ENCODE measurements around the gene TDRD6. TPM values are rescaled to one million over a fixed set of nuclear protein-coding genes. Genes with fewer than 3 reads are reported as not detected.

Gene TDRD6
- total and polyA plus RNA-seq, 2 experiments from 2014 or later: 0.14 to 0.24 TPM

DNA sequence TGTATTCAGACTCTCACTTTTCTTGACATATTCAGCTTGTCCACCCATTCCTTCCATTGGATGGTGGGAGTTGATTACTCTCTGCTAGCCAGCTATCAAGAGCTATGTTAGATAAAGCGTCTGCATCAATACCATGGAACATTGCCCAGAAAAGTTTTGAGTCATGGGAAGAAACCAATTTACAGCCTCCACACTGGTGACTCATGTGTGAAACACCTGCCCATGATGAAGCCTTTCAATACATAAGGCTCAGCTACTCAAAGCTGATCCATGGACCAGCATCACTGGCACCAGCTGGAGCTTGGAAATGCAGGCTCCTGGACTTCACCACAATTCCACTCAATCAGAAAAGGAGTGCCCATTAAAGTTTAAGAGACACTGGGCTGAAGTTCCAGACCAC, 31.4 kb downstream of the TDRD6 start:
- Mint-ChIP-seq H3K36me3 (ENCODE audit: low read depth) (no peaks in the 10 kb centered on the region), H3K27me3 (ENCODE audit: insufficient read depth, low read depth, poor library complexity) (no peaks in the 10 kb centered on the region), H3K27ac (no peak overlapping the region), H3K4me1 (no peaks in the 10 kb centered on the region), H3K4me3 (no peak overlapping the region), H3K9me3 (no peaks in the 10 kb centered on the region)
- no peaks in the 10 kb centered on the region for H3K4me1 ChIP-seq (ENCODE audit: insufficient read depth)
- TF ChIP-seq NANOG (IDR thresholded peaks at IDR 0.05; ENCODE audit: borderline replicate concordance) (no peak), EZH2 (IDR thresholded peaks at IDR 0.05; ENCODE audit: low read depth, unreplicated experiment) (no peak), ZNF331 (CRISPR knock-in tag; IDR thresholded peaks at IDR 0.05; ENCODE audit: low read depth) (no peak), POLR2AphosphoS5 (IDR thresholded peaks at IDR 0.05; ENCODE audit: low read depth) (no peak), EZH2phosphoT487 (IDR thresholded peaks at IDR 0.05; ENCODE audit: unreplicated experiment) (no peak), CREB1 (CRISPR knock-in tag; IDR thresholded peaks at IDR 0.05; ENCODE audit: low read depth) (no peak), ZNF114 (CRISPR knock-in tag; IDR thresholded peaks at IDR 0.05) (no peak), STAT1 (IDR thresholded peaks at IDR 0.05; ENCODE audit: unreplicated experiment) (no peak), JUNB (IDR thresholded peaks at IDR 0.05; ENCODE audit: unreplicated experiment) (no peak)
- TF ChIP-seq, protein P1, sequence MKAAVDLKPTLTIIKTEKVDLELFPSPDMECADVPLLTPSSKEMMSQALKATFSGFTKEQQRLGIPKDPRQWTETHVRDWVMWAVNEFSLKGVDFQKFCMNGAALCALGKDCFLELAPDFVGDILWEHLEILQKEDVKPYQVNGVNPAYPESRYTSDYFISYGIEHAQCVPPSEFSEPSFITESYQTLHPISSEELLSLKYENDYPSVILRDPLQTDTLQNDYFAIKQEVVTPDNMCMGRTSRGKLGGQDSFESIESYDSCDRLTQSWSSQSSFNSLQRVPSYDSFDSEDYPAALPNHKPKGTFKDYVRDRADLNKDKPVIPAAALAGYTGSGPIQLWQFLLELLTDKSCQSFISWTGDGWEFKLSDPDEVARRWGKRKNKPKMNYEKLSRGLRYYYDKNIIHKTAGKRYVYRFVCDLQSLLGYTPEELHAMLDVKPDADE (IDR thresholded peaks at IDR 0.05): no peak
- TF ChIP-seq, protein P2, sequence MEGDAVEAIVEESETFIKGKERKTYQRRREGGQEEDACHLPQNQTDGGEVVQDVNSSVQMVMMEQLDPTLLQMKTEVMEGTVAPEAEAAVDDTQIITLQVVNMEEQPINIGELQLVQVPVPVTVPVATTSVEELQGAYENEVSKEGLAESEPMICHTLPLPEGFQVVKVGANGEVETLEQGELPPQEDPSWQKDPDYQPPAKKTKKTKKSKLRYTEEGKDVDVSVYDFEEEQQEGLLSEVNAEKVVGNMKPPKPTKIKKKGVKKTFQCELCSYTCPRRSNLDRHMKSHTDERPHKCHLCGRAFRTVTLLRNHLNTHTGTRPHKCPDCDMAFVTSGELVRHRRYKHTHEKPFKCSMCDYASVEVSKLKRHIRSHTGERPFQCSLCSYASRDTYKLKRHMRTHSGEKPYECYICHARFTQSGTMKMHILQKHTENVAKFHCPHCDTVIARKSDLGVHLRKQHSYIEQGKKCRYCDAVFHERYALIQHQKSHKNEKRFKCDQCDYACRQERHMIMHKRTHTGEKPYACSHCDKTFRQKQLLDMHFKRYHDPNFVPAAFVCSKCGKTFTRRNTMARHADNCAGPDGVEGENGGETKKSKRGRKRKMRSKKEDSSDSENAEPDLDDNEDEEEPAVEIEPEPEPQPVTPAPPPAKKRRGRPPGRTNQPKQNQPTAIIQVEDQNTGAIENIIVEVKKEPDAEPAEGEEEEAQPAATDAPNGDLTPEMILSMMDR (conservative IDR thresholded peaks at IDR 0.05; ENCODE audit: low read depth in 2 of 2): no peak
- TF ChIP-seq, protein P3, sequence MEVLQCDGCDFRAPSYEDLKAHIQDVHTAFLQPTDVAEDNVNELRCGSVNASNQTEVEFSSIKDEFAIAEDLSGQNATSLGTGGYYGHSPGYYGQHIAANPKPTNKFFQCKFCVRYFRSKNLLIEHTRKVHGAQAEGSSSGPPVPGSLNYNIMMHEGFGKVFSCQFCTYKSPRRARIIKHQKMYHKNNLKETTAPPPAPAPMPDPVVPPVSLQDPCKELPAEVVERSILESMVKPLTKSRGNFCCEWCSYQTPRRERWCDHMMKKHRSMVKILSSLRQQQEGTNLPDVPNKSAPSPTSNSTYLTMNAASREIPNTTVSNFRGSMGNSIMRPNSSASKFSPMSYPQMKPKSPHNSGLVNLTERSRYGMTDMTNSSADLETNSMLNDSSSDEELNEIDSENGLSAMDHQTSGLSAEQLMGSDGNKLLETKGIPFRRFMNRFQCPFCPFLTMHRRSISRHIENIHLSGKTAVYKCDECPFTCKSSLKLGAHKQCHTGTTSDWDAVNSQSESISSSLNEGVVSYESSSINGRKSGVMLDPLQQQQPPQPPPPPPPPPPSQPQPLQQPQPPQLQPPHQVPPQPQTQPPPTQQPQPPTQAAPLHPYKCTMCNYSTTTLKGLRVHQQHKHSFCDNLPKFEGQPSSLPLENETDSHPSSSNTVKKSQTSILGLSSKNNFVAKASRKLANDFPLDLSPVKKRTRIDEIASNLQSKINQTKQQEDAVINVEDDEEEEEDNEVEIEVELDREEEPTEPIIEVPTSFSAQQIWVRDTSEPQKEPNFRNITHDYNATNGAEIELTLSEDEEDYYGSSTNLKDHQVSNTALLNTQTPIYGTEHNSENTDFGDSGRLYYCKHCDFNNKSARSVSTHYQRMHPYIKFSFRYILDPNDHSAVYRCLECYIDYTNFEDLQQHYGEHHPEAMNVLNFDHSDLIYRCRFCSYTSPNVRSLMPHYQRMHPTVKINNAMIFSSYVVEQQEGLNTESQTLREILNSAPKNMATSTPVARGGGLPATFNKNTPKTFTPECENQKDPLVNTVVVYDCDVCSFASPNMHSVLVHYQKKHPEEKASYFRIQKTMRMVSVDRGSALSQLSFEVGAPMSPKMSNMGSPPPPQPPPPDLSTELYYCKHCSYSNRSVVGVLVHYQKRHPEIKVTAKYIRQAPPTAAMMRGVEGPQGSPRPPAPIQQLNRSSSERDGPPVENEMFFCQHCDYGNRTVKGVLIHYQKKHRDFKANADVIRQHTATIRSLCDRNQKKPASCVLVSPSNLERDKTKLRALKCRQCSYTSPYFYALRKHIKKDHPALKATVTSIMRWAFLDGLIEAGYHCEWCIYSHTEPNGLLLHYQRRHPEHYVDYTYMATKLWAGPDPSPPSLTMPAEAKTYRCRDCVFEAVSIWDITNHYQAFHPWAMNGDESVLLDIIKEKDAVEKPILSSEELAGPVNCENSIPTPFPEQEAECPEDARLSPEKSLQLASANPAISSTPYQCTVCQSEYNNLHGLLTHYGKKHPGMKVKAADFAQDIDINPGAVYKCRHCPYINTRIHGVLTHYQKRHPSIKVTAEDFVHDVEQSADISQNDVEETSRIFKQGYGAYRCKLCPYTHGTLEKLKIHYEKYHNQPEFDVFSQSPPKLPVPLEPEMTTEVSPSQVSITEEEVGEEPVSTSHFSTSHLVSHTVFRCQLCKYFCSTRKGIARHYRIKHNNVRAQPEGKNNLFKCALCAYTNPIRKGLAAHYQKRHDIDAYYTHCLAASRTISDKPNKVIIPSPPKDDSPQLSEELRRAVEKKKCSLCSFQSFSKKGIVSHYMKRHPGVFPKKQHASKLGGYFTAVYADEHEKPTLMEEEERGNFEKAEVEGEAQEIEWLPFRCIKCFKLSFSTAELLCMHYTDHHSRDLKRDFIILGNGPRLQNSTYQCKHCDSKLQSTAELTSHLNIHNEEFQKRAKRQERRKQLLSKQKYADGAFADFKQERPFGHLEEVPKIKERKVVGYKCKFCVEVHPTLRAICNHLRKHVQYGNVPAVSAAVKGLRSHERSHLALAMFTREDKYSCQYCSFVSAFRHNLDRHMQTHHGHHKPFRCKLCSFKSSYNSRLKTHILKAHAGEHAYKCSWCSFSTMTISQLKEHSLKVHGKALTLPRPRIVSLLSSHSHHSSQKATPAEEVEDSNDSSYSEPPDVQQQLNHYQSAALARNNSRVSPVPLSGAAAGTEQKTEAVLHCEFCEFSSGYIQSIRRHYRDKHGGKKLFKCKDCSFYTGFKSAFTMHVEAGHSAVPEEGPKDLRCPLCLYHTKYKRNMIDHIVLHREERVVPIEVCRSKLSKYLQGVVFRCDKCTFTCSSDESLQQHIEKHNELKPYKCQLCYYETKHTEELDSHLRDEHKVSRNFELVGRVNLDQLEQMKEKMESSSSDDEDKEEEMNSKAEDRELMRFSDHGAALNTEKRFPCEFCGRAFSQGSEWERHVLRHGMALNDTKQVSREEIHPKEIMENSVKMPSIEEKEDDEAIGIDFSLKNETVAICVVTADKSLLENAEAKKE (CRISPR knock-in tag; IDR thresholded peaks at IDR 0.05): no peak
- TF ChIP-seq, protein P4, sequence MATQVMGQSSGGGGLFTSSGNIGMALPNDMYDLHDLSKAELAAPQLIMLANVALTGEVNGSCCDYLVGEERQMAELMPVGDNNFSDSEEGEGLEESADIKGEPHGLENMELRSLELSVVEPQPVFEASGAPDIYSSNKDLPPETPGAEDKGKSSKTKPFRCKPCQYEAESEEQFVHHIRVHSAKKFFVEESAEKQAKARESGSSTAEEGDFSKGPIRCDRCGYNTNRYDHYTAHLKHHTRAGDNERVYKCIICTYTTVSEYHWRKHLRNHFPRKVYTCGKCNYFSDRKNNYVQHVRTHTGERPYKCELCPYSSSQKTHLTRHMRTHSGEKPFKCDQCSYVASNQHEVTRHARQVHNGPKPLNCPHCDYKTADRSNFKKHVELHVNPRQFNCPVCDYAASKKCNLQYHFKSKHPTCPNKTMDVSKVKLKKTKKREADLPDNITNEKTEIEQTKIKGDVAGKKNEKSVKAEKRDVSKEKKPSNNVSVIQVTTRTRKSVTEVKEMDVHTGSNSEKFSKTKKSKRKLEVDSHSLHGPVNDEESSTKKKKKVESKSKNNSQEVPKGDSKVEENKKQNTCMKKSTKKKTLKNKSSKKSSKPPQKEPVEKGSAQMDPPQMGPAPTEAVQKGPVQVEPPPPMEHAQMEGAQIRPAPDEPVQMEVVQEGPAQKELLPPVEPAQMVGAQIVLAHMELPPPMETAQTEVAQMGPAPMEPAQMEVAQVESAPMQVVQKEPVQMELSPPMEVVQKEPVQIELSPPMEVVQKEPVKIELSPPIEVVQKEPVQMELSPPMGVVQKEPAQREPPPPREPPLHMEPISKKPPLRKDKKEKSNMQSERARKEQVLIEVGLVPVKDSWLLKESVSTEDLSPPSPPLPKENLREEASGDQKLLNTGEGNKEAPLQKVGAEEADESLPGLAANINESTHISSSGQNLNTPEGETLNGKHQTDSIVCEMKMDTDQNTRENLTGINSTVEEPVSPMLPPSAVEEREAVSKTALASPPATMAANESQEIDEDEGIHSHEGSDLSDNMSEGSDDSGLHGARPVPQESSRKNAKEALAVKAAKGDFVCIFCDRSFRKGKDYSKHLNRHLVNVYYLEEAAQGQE (IDR thresholded peaks at IDR 0.05; ENCODE audit: unreplicated experiment): no peak
- H2AFZ ChIP-seq: no peak overlapping the region
- no peak overlapping the region for H3K4me3 ChIP-seq
- no peaks in the 10 kb centered on the region for H3K36me3 ChIP-seq (ENCODE audit: insufficient read depth)
- no peaks in the 10 kb centered on the region for H4K20me1 ChIP-seq (replicated peaks; ENCODE audit: insufficient read depth)
- H3K27ac ChIP-seq (ENCODE audit: low read depth): no peak overlapping the region
- DNase-seq (ENCODE audit: low spot score) (no peak), ATAC-seq (no peak)
- H3K9me2 ChIP-seq (ENCODE audit: insufficient read depth): peaks cover 8% of the 10 kb centered on the region
- no peak overlapping the region for H3K4me2 ChIP-seq
- no peaks in the 10 kb centered on the region for H3K27me3 ChIP-seq (ENCODE audit: insufficient read depth)
- H3K79me2 ChIP-seq (replicated peaks; ENCODE audit: insufficient read depth): no peaks in the 10 kb centered on the region
- H3F3A ChIP-seq (replicated peaks; ENCODE audit: low read depth): no peaks in the 10 kb centered on the region

Measured in GM23338 (cell line).